HG02642 (cell line): ENCODE data around the gene CEMIP.

Experiments used
- ATAC-seq: cut with Tn5 transposase; IDR thresholded peaks from one replicate; pipeline ENCODE4 v1.9.1; 2021; ENCODE audit warnings: mild to moderate bottlenecking; ENCODE audit not compliant: unreplicated experiment, poor library complexity

The CEMIP gene

GRCh38 chr15:80875568-80876347 lies 96.6 kb downstream of the CEMIP start:
- no peak for ATAC-seq

- ATAC-seq: no peak
Observed at GRCh38 chr15:80876348-80876674, 97.1 kb downstream of the CEMIP start.

DNA sequence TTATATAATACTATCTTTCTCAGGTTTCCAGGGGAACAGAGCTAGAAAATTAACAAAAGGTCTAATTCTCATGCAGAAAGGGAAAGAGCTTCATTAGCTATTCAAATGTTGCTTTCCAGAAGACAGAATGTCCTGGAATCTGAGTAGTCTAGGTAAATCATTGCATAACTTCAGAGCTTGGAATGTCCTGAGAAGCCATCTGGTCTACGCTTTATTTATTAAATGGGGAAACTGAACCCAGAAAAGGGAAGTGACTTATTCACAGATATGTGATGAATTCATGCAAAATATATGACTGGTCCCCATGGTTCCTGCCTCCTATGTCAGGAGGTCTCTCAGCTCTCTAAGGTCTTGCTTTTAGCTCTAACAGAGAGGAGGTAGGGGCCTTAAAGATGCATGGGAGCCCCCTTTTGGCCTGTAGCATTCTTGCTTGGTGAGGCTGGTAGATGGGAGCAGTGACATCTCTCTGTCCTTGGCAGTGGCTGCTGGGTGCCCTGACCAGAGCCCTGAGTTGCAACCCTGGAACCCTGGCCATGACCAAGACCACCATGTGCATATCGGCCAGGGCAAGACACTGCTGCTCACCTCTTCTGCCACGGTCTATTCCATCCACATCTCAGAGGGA lies 99.2 kb downstream of the CEMIP start:
- no peak for ATAC-seq

- no peak for ATAC-seq
Observed at GRCh38 chr15:80878867-80879250, 99.7 kb downstream of the CEMIP start.

GRCh38 chr15:80880086-80880485 lies 100.9 kb downstream of the CEMIP start:
- ATAC-seq: no peak

- no peak for ATAC-seq
Observed at GRCh38 chr15:80883641-80884040, 104.5 kb downstream of the CEMIP start.

DNA sequence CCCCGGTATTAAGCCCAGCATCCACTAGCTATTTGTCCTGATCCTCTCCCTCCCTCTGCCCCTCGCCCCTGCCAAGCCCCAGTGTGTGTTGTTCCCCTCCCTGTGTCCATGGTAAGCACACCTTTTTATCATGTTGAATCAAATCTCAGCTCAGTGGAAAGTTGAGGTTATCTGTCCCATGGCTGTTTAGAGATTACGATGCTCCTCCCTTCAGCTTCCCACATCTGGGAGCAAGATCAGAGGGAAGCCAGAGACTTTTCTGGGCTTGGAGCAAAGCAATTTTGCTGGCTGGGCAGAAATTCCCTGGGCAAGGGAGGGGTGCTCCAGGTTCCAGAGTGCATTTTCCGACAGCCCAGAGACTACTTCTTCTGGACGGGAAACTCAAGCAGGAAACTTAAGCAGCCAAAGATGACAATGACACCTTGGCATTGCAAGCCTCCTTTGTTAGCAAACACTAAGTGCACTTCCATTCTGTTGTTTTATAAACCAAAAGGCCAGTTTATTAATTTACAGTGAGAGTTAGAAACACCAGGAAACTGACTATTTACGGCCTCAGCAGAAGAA lies 105.9 kb downstream of the CEMIP start:
- no peak for ATAC-seq

- ATAC-seq: no peak
Observed at GRCh38 chr15:80887148-80887547, 108.0 kb downstream of the CEMIP start.

DNA sequence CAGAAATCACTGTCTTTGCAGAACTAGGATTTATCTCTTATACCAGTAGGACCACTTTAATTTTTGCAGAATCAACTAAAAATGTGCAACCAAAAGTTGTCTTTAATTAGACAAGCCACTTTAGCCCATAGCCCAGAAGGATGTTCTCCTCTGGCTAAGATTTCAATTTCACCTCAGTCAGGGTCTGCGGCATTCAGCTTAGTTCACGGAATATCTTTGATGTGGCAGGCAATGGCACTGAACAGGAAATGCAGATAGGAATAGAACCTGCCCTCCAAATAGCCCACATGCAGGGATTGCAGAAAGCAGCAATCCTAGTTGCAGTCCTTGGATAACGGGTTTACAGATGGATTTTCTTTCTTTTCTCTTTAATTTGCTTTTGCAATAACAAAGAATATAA lies 109.7 kb downstream of the CEMIP start:
- no peak for ATAC-seq

- no peak for ATAC-seq
Observed at GRCh38 chr15:80890341-80891005, 111.3 kb downstream of the CEMIP start.

DNA sequence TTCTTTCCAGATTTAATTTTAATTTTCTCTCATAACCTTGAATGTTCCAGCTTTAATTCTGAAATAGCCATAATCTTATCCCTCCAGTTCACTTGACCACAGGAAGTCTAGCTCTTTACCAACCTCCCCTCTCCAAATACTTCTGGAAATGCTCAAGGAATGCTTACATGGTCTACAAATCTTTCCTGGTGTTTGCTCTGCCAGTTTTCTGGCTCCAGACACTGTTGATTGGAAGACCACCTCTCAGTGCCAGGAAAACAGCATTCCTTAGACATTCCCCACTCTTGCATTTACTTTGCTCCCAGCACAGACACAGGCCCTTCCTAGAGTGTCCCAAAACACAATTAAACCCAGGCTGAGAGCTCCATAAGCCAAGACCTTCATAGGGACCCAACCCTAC lies 111.8 kb downstream of the CEMIP start:
- no peak for ATAC-seq

- ATAC-seq: no peak
Observed at GRCh38 chr15:80892414-80892813, 113.2 kb downstream of the CEMIP start.

DNA sequence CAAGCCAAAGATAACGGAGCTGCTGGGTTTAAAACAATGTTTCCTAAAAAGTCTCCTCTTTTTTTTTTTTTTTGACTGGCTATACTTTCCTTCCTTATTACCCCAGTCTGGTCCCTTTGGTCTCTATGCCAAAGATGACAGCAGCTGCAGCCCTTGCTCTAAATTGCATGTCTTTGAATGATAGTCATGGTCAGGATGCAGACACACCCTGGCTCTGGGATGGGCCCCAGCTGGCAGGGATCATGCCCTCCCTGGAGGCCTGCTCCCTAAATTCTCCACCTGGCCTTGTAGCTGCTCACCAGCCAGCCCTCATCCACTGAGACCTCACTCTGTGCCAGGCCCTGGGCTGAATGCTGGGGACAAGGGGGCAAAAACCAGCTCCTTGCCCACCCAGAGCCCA lies 114.6 kb downstream of the CEMIP start:
- no peak for ATAC-seq

- ATAC-seq: no peak
Observed at GRCh38 chr15:80895091-80895490, 115.9 kb downstream of the CEMIP start.

DNA sequence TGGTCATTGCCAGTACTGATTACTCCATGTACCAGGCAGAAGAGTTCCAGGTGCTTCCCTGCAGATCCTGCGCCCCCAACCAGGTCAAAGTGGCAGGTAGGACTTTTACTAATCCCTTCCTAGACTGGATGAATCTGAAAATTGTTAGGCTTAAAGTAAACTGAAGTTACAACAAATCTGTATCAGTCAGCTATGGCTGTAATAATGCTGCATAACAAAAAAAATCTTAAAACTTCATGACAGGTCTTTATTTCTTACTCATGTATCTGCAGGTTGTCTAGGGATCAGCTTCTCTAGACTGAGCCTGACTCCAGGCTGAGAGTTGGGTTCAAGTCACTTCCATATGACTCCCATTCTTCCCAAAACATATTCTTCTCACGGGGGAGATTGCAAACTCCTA lies 116.8 kb downstream of the CEMIP start:
- no peak for ATAC-seq

GRCh38 chr15:80898040-80898439 lies 118.9 kb downstream of the CEMIP start:
- no peak for ATAC-seq

- ATAC-seq: no peak
Observed at GRCh38 chr15:80902298-80902801, 123.2 kb downstream of the CEMIP start.

DNA sequence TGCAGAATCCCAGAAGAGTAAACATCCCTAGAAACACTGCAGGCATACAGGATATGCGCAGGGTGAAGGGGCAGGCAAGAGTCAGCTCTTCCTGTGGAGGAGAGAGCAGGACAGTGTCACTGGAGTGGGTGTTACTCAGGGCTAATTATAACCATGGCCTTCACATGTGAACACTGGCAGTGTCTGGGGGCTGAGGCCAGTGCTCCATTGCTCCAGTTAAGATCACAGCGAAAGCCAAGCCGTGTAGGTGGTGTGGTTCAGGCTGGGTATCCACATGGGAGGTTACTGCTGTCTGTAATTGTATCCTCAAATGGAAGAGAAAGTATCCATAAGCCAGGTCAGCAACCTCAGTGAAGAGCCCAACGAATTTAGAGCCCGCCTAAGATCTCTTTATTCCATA lies 125.8 kb downstream of the CEMIP start:
- ATAC-seq: no peak

DNA sequence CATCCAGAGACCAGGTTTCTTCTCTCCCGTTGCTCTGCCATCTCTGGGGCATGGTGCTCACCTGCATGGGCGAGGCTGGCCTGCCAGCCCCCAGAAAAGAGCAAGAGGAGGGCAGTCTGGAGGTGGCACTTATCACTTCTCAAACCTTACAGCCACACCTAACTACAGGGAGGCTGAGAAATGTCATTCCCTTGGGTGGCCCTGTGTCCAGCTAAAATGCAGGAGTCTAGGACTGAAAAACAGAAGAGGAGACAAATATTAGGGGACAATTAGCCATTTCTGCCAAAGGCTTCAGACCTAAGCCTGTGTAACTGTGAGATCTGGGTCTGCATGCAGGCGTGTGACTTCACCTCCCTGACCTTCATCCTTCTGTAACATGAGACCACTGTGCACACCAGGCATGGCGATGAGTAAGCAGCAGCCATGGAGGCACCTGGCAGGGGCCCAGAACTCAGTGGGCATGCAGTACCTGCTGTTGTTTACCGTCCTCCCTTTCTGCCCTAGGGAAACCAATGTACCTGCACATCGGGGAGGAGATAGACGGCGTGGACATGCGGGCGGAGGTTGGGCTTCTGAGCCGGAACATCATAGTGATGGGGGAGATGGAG lies 127.1 kb downstream of the CEMIP start:
- ATAC-seq: no peak

- no peak for ATAC-seq
Observed at GRCh38 chr15:80911821-80912220, 132.7 kb downstream of the CEMIP start.

DNA sequence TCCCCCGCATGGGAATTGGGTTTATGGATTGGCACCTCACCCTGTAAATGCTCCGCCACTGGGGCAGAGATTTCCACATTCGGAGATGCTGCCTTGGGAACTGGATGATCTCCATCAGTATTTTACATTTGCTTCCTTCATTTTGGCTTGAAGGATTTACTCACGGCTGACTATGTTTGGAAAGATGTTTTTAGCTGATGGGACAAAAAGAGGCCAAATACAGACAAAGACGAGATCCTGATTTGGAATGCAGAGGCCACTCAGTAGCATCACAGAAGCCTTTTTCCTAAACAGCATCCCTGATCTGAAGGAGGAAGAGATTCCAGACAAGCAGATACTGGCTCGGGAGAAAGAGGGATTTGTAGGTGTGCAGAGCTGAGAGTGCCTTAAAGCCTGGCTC lies 133.5 kb downstream of the CEMIP start:
- no peak for ATAC-seq
